ENCODE measurements around the gene PERCC1.

Gene PERCC1

GRCh38 chr16:1430214-1430758 lies 592 bp upstream of the PERCC1 start:
- no peak overlapping the region for H3K4me3 ChIP-seq (ENCODE audit: low read depth, low read length)
- no peaks in the 10 kb centered on the region for H3K36me3 ChIP-seq (ENCODE audit: control insufficient read depth, insufficient read depth, low read length)
- no peak overlapping the region for H3K9ac ChIP-seq (ENCODE audit: low read depth, low read length)
- no peaks in the 10 kb centered on the region for H3K4me1 ChIP-seq (ENCODE audit: control insufficient read depth, insufficient read depth, low read length)
- H3K27me3 ChIP-seq (ENCODE audit: control insufficient read depth, insufficient read depth, low read length), result no peaks in the 10 kb centered on the region
- H3K9me3 ChIP-seq (ENCODE audit: control insufficient read depth, insufficient read depth, low read length), result no peaks in the 10 kb centered on the region

GRCh38 chr16:1431497-1432270 lies 806 bp downstream of the PERCC1 start:
- no peaks in the 10 kb centered on the region for H3K4me1 ChIP-seq (ENCODE audit: control insufficient read depth, insufficient read depth, low read length)
- no peaks in the 10 kb centered on the region for H3K9me3 ChIP-seq (ENCODE audit: control insufficient read depth, insufficient read depth, low read length)
- H3K9ac ChIP-seq (ENCODE audit: low read depth, low read length), result no peak overlapping the region
- no peaks in the 10 kb centered on the region for H3K27me3 ChIP-seq (ENCODE audit: control insufficient read depth, insufficient read depth, low read length)
- no peak overlapping the region for H3K4me3 ChIP-seq (ENCODE audit: low read depth, low read length)
- H3K36me3 ChIP-seq (ENCODE audit: control insufficient read depth, insufficient read depth, low read length), result no peaks in the 10 kb centered on the region

- no peaks in the 10 kb centered on the region for H3K4me1 ChIP-seq (ENCODE audit: control insufficient read depth, insufficient read depth, low read length)
- H3K4me3 ChIP-seq (ENCODE audit: low read depth, low read length), result no peak overlapping the region
- H3K36me3 ChIP-seq (ENCODE audit: control insufficient read depth, insufficient read depth, low read length), result peaks cover 2% of the 10 kb centered on the region
- H3K27me3 ChIP-seq (ENCODE audit: control insufficient read depth, insufficient read depth, low read length), result no peaks in the 10 kb centered on the region
- no peaks in the 10 kb centered on the region for H3K9me3 ChIP-seq (ENCODE audit: control insufficient read depth, insufficient read depth, low read length)
- no peak overlapping the region for H3K9ac ChIP-seq (ENCODE audit: low read depth, low read length)
These were observed 1.7 kb downstream of the PERCC1 start for GRCh38 chr16:1432388-1433262.

GRCh38 chr16:1433263-1433560 lies 2.3 kb downstream of the PERCC1 start:
- Histone ChIP-seq H3K9me3 (ENCODE audit: control insufficient read depth, insufficient read depth, low read length) (no peaks in the 10 kb centered on the region), H3K4me3 (ENCODE audit: low read depth, low read length) (no peak overlapping the region), H3K36me3 (ENCODE audit: control insufficient read depth, insufficient read depth, low read length) (peaks cover 2% of the 10 kb centered on the region), H3K9ac (ENCODE audit: low read depth, low read length) (no peak overlapping the region), H3K27me3 (ENCODE audit: control insufficient read depth, insufficient read depth, low read length) (no peaks in the 10 kb centered on the region), H3K4me1 (ENCODE audit: control insufficient read depth, insufficient read depth, low read length) (no peaks in the 10 kb centered on the region)

- H3K9ac ChIP-seq (ENCODE audit: low read depth, low read length), result no peak overlapping the region
These were observed 2.9 kb downstream of the PERCC1 start for GRCh38 chr16:1433756-1434155.

GRCh38 chr16:1434644-1435592 lies 4.0 kb downstream of the PERCC1 start:
- Histone ChIP-seq H3K4me3 (ENCODE audit: low read depth, low read length) (no peak overlapping the region), H3K27me3 (ENCODE audit: control insufficient read depth, insufficient read depth, low read length) (no peaks in the 10 kb centered on the region), H3K36me3 (ENCODE audit: control insufficient read depth, insufficient read depth, low read length) (peaks cover 2% of the 10 kb centered on the region), H3K9ac (ENCODE audit: low read depth, low read length) (no peak overlapping the region), H3K9me3 (ENCODE audit: control insufficient read depth, insufficient read depth, low read length) (no peaks in the 10 kb centered on the region), H3K4me1 (ENCODE audit: control insufficient read depth, insufficient read depth, low read length) (no peaks in the 10 kb centered on the region)

More at GRCh38 chr16:1433756-1434155, 2.9 kb downstream of the PERCC1 start:
- Histone ChIP-seq H3K27me3 (ENCODE audit: control insufficient read depth, insufficient read depth, low read length) (no peaks in the 10 kb centered on the region), H3K4me1 (ENCODE audit: control insufficient read depth, insufficient read depth, low read length) (no peaks in the 10 kb centered on the region), H3K36me3 (ENCODE audit: control insufficient read depth, insufficient read depth, low read length) (peaks cover 2% of the 10 kb centered on the region), H3K9me3 (ENCODE audit: control insufficient read depth, insufficient read depth, low read length) (no peaks in the 10 kb centered on the region), H3K4me3 (ENCODE audit: low read depth, low read length) (no peak overlapping the region)

- Histone ChIP-seq H3K27me3 (ENCODE audit: control insufficient read depth, insufficient read depth, low read length) (no peaks in the 10 kb centered on the region), H3K4me3 (ENCODE audit: low read depth, low read length) (no peak overlapping the region), H3K9me3 (ENCODE audit: control insufficient read depth, insufficient read depth, low read length) (no peaks in the 10 kb centered on the region), H3K9ac (ENCODE audit: low read depth, low read length) (no peak overlapping the region), H3K4me1 (ENCODE audit: control insufficient read depth, insufficient read depth, low read length) (no peaks in the 10 kb centered on the region), H3K36me3 (ENCODE audit: control insufficient read depth, insufficient read depth, low read length) (peaks cover 2% of the 10 kb centered on the region)
These were observed 5.2 kb downstream of the PERCC1 start for GRCh38 chr16:1435921-1436697.

- Histone ChIP-seq H3K9me3 (ENCODE audit: control insufficient read depth, insufficient read depth, low read length) (no peaks in the 10 kb centered on the region), H3K9ac (ENCODE audit: low read depth, low read length) (no peak overlapping the region), H3K4me3 (ENCODE audit: low read depth, low read length) (no peak overlapping the region), H3K4me1 (ENCODE audit: control insufficient read depth, insufficient read depth, low read length) (no peaks in the 10 kb centered on the region), H3K27me3 (ENCODE audit: control insufficient read depth, insufficient read depth, low read length) (no peaks in the 10 kb centered on the region), H3K36me3 (ENCODE audit: control insufficient read depth, insufficient read depth, low read length) (peaks cover 2% of the 10 kb centered on the region)
These were observed 6.0 kb downstream of the PERCC1 start for GRCh38 chr16:1436731-1437355.

- no peaks in the 10 kb centered on the region for H3K9me3 ChIP-seq (ENCODE audit: control insufficient read depth, insufficient read depth, low read length)
- H3K9ac ChIP-seq (ENCODE audit: low read depth, low read length), result no peak overlapping the region
- no peaks in the 10 kb centered on the region for H3K4me1 ChIP-seq (ENCODE audit: control insufficient read depth, insufficient read depth, low read length)
- H3K27me3 ChIP-seq (ENCODE audit: control insufficient read depth, insufficient read depth, low read length), result no peaks in the 10 kb centered on the region
- H3K36me3 ChIP-seq (ENCODE audit: control insufficient read depth, insufficient read depth, low read length), result peaks cover 2% of the 10 kb centered on the region
- H3K4me3 ChIP-seq (ENCODE audit: low read depth, low read length), result no peak overlapping the region
These were observed 6.7 kb downstream of the PERCC1 start for GRCh38 chr16:1437606-1438005.

- Histone ChIP-seq H3K36me3 (ENCODE audit: control insufficient read depth, insufficient read depth, low read length) (peaks cover 2% of the 10 kb centered on the region), H3K9me3 (ENCODE audit: control insufficient read depth, insufficient read depth, low read length) (no peaks in the 10 kb centered on the region), H3K4me1 (ENCODE audit: control insufficient read depth, insufficient read depth, low read length) (no peaks in the 10 kb centered on the region), H3K27me3 (ENCODE audit: control insufficient read depth, insufficient read depth, low read length) (no peaks in the 10 kb centered on the region), H3K4me3 (ENCODE audit: low read depth, low read length) (no peak overlapping the region), H3K9ac (ENCODE audit: low read depth, low read length) (no peak overlapping the region)
These were observed 7.6 kb downstream of the PERCC1 start for GRCh38 chr16:1438229-1439057.
